GM15510 (cell line): ENCODE results near the gene MOV10.

Source experiments
- POLR2A ChIP-seq: IDR thresholded peaks from 3 replicates; pipeline ENCODE4 v1.6.1; 2011; ENCODE audit warnings: borderline replicate concordance; ENCODE audit not compliant: insufficient read length; ENCODE audit errors: extremely low read depth

MOV10 gene

GRCh38 chr1:112712701-112713128 lies 38.3 kb downstream of the MOV10 start:
- no peak for TF ChIP-seq POLR2A

DNA sequence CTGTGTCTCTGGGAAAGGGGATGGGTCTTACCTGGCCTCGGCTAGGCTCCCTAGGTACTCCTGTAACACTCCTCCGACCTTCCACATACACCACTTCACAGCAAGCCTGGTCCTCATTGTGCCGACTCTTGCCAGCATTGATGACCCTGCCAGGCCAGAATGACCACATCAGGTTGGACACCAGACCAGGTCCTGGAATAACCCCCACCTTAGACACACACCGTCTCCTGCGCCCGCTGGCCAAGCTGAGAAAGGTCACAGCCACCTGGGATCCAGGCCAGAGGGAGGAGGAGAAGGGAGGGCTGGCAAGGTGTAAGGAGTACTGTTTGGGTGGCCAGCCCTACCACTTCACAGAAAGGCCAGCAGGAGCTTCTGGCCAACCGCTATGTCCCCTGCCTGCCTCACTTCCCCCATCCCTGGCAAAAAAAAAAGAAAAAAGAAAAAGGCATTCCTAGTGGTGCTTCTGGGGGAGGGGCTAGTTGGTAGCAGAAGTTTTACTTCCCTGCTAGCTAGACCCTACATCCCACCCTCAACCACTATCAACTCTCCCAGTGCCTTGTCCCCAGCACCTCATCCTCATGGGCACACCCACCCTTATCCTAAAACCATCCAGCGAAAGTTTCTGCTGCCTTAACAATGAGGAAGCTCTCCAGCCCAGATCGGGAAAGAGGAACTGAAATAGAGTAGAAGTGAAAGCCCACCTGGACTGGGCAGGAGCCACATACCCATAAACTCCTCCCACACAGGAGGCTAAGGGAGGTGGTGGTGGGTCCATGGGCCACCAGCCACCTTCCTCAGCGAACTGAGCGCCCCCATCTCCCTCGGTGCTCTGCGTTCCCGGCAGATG lies 39.2 kb downstream of the MOV10 start:
- TF ChIP-seq POLR2A = no peak

DNA sequence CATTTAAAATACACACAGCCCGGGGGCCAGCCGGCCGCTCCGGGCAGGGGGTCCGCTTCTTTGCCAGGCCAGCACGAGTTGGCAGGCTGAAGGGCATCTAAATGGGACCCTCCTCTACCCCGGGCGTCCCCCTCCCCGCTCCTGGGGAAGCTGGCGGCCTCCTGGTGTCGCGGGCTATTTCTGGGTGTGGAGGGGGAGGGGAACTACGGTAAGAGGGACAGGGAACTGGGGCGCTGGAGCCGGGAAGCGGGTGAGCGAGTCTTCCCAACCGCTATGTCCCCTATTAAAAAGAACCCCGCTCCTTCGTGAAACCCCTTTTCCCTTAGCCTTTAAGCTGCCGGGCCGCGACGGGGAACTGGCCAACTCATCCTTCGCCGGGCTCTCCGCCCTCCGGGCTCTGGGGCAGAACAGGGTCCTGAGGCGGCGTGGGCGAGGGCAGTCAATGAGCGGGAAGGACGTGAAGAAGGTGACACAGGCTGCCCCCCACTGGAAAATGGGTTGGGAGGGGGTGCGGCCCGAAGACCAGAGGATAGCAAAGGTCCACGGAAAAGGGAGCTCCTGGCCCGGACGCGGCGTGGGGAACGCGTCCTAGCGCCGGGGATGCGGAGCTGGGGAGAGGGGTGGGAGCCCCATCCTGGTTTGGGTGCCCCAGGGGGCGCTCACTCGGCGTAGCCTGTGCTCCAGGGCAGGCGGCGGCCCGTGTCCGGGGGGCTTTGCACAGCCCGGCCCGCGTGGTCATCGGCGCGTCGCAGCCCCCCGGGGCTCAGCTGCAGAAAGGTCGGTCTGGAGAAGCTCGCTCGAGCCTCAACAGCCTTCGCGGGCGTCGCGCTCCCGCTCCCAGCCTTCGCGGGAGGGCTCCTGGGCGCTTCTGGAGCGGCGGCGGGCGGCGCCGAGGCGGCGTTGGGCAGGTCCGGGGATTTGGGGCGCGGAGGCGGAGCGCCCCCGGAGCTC lies 40.1 kb downstream of the MOV10 start:
- TF ChIP-seq POLR2A = no peak

GRCh38 chr1:112715264-112716053 lies 41.0 kb downstream of the MOV10 start, which contains the start of gene PPM1J:
Gene PPM1J (minus strand): TSS chr1:112715332. CDS start chr1:112715301, 31 bp downstream.
- no peak for TF ChIP-seq POLR2A

- TF ChIP-seq POLR2A = no peak
These were observed 41.8 kb downstream of the MOV10 start for GRCh38 chr1:112716133-112716720.

GRCh38 chr1:112717263-112717873 lies 42.9 kb downstream of the MOV10 start:
- no peak for TF ChIP-seq POLR2A

- TF ChIP-seq POLR2A = no peak
These were observed 44.4 kb downstream of the MOV10 start for GRCh38 chr1:112718691-112719418.

DNA sequence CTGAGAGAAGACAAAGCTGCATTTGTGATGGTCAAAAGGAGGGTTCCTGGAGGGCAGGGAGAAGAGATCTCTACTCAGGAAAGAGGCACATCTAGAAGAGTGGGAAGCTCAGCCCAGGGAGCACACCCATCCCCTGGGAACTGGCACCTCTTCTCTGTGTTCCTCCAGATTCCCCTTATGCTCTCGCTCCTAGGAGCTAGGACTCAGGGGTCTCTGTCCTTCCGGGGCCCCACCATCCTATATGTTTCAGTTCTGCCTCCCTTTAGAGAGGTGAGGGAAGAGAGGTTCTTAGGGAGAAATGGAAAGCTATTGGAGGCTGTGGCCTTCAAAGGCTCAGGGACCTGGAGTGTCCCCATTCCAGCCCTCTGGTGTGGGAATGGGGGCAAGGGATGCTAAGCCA lies 45.2 kb downstream of the MOV10 start:
- TF ChIP-seq POLR2A = no peak

DNA sequence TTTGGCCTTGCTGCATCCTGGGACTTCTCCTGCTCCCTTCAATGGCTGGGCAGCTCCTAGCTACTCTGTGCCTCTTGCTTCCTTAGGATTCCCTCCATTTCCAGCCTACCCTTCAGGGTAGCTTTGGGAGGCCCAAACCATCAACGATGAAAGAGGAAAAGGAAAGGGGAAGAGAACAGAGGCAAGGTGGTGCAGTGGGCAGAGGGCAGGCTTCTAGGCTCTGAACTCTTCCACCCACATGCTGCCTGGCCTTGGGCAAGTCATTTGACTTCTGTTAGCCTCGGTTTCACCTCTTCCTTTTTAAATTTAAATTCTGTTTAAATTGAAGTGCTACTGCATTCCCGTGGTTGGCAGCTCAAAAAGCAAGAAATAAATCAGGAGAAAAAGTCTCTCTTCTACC lies 46.3 kb downstream of the MOV10 start:
- TF ChIP-seq POLR2A = no peak

- TF ChIP-seq POLR2A = no peak
These were observed 47.6 kb downstream of the MOV10 start for GRCh38 chr1:112721966-112722524.

DNA sequence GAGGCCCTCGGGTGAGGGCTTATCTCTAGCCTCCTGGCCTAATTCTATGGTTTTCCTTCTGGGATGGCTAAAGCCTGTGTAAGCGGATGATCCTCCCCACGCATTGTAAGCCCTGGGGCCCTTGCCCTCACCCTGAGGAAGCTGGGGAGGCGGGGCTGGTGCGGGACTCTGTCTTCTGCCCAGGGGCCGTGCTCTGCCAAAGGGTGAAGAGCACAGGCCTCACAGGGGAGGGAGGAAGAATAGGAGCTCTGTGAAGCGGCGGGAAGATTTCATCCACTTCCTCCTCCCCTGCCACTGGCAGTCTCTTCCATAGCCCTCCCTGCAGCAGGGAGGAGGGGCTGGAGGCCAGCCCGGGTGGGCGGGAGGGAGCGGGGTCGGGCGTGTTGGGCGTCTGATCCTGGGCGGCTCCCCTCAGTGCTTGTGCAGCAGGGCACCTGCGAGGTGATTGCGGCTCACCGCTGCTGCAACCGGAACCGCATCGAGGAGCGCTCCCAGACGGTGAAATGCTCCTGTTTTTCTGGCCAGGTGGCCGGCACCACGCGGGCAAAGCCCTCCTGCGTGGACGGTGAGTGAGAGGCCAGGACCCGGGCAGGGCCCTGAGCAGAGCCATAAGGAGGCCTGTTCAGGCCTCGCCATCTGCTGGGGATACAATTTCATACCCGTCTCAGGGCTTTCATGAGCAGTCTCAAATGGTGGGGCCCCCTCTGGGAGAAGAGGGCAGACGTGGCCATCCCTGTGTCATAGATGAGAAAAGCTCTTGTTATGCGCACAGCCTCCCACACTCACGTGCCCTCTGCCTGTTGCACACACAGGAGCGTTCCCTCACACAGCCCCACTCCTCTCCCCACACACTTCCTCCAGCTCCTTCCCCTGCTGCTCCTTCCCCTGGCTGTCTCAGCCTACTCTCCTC lies 48.4 kb downstream of the MOV10 start:
- no peak for TF ChIP-seq POLR2A

DNA sequence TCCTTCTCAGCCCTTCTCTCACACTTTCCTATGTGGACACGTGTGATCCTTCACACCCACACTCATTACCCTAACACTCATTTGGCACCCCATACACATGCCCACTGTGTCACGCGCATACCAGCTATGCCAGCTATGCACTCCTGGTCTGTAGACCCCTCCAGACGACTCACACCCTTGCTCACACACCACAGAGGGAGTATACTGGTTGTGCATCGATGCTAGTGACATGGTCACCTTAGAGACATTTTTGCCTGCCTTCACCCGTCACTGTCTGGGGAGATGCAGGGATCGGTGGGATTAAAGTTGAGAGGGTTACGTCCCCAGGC lies 49.0 kb downstream of the MOV10 start:
- TF ChIP-seq POLR2A = no peak
